IPS-18c (cell line): Measurements from ENCODE around the gene CARD19.

Experiments
- H3K4me3 ChIP-seq: 2 replicates; pipeline ENCODE4 v1.7.0; 2013; ENCODE audit warnings: low read depth, mild to moderate bottlenecking, low read length, moderate library complexity; ENCODE audit not compliant: insufficient read depth
- H3K9me3 ChIP-seq: one replicate; pipeline ENCODE4 v1.6.1; 2013; ENCODE audit warnings: mild to moderate bottlenecking, low read length, moderate library complexity; ENCODE audit not compliant: control insufficient read depth, insufficient read depth

The CARD19 gene

GRCh38 chr9:93082841-93083411 is 13.1 kb upstream of the CARD19 start:
- Histone ChIP-seq H3K4me3 (no peak overlapping the region), H3K9me3 (no peaks in the 10 kb centered on the region)

DNA sequence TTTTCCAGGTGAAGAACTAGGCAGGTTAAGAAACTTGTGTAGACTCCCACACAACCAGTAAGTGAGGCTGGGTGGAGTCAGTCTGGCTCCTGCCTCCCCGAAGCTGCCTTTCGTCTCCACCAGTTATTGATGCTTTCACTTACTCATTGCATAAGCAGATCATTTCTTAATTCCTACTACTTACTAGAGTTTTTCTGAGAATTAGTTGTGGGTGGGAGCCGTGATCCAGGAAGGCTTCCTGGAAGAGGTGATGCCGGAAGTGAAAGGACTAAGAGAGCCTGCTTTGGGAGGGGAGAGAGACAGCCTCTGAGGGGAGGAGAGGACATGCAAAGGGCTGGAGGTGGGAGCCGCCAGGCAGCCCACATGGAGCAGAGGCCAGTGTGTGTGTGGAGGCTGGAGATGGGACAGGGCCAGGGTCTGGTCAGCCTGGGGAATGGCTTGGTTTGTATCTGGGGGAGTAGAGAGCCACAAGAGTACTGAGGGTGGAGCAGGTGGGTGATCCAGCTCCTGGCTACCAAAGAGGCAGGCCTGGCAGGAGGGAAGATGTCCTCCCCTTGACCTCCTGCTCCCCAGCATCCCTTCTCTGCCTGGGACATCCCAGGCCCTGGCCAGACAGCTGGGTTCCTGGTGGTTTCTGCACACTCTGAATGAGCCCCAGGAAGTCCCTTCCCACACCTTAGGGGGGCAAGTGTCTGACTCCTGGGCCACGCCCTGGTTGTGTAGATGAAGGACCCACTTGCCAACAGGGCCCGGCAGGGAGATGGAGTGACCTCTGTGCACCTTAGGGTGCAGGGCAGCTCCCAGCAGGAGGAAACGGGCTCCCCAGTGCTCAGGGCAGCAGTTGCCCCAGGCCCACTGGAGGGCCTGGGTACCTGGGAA is 12.2 kb upstream of the CARD19 start:
- Histone ChIP-seq H3K9me3 (no peaks in the 10 kb centered on the region), H3K4me3 (no peak overlapping the region)

GRCh38 chr9:93084471-93084881 is 11.5 kb upstream of the CARD19 start:
- no peaks in the 10 kb centered on the region for H3K9me3 ChIP-seq

DNA sequence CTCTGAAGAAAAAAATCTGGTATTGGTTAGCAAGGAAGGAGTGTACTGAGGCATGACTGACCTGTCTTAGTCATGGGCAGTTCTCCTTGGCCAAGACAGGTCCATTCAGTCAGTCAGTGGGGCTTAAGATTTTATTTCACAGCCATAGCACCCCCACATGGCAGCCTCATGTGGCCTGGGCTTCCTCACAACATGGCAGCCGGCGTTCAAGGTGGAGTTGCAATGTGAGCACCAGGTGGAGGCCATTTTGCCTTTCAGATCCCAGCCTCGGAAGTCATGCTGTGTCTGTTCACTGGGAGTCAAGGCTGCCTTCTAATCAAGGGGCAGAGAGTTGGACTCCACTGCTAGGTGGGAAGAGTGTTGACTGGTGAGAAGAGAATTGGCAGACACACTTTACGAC is 10.3 kb upstream of the CARD19 start:
- no peaks in the 10 kb centered on the region for H3K9me3 ChIP-seq
- no peak overlapping the region for H3K4me3 ChIP-seq

More at GRCh38 chr9:93084471-93084881, 11.5 kb upstream of the CARD19 start:
- no peak overlapping the region for H3K4me3 ChIP-seq

- H3K4me3 ChIP-seq, result no peak overlapping the region
Measured at GRCh38 chr9:93086447-93087224, 9.4 kb upstream of the CARD19 start.

DNA sequence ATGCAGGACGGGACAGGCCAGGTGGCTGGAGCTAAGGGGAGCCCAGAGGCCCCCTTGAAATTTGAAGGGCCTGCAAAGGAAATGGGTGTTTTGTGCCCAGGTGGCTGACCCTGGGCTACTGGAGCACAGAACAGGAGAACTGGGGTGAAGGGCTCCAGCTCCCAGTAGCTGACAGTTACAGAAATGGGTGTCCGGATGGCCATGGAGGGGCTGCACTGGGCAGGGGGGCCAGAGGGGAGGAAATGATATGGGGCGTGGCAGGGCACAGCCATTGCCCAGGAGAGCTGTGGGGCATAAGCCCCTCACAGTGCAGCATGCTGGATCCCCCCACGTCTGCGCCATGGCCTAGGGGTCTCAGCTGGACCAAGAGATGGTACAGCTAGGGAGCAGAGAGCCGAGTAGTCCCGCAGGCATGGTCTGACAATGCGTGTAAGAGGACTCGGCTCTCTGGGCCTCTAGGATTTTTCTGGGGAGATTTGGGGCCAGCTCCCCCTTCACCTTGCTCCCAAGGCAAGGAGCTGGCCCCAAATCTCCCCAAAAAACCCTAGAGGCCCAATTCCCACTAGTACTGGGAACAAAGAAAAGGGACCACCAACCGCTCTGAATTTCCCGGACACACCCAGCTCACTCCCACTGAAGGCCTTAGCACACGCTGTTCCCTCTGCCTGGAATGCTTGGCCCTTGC is 7.9 kb upstream of the CARD19 start:
- Histone ChIP-seq H3K4me3 (no peak overlapping the region), H3K9me3 (no peaks in the 10 kb centered on the region)

More at GRCh38 chr9:93086447-93087224, 9.4 kb upstream of the CARD19 start:
- H3K9me3 ChIP-seq, result no peaks in the 10 kb centered on the region

- H3K9me3 ChIP-seq, result no peaks in the 10 kb centered on the region
- no peak overlapping the region for H3K4me3 ChIP-seq
Measured at GRCh38 chr9:93088656-93089015, 7.4 kb upstream of the CARD19 start.

- Histone ChIP-seq H3K4me3 (no peak overlapping the region), H3K9me3 (no peaks in the 10 kb centered on the region)
Measured at GRCh38 chr9:93089024-93089423, 7.0 kb upstream of the CARD19 start.

GRCh38 chr9:93089481-93089991 is 6.5 kb upstream of the CARD19 start:
- no peak overlapping the region for H3K4me3 ChIP-seq

DNA sequence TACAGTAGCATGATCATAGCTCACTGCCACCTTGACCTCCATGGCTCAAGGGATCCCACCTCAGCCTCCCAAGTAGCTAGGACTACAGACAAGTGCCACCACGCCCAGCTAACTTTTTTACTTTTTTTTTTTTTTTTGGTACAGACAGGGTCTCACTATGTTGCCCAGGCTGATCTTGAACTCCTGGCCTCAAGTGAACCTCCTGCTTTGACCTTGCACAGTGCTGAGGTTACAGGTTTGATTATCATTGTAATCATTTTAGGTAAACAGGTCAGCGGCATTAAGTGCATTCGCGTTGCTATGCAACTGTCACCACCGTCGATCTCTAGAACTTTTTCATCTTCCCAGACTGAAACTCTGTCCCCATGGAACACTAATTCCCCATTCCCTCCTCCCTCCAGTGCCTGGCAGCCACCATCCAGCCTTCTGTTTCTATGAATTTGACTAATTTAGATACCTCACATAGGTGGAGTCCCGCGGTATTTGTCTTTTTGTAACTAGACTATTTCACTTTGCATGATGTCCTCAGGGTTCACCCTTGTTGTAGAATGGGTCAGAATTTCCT is 5.8 kb upstream of the CARD19 start:
- H3K4me3 ChIP-seq, result no peak overlapping the region
- H3K9me3 ChIP-seq, result no peaks in the 10 kb centered on the region

More at GRCh38 chr9:93089481-93089991, 6.5 kb upstream of the CARD19 start:
- H3K9me3 ChIP-seq, result no peaks in the 10 kb centered on the region

DNA sequence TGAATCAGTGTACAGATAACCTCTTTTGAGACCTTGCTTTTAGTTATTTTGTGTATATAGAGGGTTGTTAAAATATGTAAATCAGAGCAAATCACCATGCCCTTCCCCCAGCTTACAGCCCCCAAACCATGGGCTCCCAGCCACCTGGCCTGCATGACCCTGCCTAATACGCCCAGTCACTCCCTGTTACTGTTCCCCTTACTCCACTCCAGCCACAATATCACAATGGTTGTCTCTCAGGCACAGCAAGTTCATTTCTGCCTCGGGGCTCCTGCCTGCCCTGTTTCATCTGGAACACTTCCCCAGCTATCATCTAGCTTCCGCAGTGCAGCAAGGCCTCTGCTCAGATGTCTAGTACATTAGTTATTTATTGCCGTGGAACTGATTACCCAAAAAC is 5.0 kb upstream of the CARD19 start:
- no peak overlapping the region for H3K4me3 ChIP-seq
- H3K9me3 ChIP-seq, result no peaks in the 10 kb centered on the region

GRCh38 chr9:93091453-93092081 is 4.5 kb upstream of the CARD19 start:
- Histone ChIP-seq H3K4me3 (no peak overlapping the region), H3K9me3 (no peaks in the 10 kb centered on the region)

DNA sequence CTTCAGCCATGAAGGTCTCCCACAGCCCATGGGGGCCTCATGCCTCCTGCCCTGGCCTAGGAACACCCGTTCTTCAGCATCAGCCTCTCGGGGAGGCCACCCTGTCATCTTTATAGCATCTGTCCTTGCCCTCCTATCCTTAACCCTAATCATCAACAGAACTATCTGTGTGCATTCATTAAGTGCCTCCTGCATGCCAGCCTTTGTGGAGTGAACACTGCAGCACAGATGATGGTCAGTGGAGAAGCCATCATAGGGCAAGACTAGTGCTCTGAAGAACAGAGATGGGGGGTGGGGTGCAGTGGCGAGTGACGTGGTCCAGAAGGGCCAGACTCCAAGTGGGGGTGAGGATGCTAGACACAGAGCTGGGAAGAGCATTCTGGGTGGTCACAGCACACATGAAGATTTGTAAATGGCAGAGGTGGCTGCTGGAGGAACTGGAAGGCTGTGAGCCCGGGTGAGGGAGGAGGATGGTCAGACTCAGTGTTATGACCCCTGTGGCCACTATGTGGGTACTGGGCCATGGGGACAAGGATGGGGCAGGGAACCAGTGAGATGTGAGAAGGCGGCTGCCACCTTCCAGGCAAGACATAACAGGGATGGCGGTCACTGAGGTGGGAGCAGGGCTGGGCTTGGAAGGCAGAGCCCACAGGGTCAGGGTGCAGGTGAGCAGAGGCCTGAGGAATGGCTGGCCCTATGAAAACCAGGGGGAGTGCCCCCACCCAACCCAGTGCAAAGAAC is 3.6 kb upstream of the CARD19 start:
- Histone ChIP-seq H3K4me3 (no peak overlapping the region), H3K9me3 (no peaks in the 10 kb centered on the region)

DNA sequence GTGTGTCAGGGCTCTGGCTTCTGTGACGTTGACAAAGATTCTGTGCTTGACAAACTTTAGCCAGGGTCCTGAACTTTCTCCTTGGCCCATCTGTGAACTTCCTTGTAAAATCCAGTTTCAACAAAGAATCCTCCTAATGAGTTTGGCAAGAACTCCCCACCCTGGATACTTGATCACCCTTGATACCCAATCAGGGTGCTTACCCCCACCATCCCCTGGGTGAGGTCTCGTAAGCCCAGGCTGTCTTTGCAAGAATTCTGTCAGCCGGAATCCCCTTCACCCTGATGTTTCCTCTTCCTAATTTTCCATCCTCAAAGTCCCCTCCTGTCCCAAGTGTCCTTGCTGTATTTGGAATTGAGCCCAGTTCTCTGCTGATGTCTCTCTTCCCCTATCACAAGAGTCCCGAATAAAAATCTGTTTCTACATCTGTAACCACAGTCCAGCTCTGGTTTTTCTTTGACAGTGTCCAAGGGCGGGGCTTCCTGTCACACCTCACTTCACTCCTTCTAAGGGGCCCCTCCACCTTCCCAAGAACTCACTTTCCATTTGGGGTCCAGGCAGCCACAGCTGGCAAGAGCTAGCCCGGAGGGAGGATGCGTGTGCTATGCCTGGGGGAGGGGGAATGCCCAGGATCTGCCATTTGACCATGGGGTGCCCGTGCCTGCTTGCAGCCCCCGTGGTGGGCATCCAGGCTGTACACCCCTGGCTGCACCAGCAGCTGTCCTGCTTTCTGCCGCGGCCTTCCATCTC is 2.7 kb upstream of the CARD19 start:
- no peak overlapping the region for H3K4me3 ChIP-seq
- no peaks in the 10 kb centered on the region for H3K9me3 ChIP-seq

DNA sequence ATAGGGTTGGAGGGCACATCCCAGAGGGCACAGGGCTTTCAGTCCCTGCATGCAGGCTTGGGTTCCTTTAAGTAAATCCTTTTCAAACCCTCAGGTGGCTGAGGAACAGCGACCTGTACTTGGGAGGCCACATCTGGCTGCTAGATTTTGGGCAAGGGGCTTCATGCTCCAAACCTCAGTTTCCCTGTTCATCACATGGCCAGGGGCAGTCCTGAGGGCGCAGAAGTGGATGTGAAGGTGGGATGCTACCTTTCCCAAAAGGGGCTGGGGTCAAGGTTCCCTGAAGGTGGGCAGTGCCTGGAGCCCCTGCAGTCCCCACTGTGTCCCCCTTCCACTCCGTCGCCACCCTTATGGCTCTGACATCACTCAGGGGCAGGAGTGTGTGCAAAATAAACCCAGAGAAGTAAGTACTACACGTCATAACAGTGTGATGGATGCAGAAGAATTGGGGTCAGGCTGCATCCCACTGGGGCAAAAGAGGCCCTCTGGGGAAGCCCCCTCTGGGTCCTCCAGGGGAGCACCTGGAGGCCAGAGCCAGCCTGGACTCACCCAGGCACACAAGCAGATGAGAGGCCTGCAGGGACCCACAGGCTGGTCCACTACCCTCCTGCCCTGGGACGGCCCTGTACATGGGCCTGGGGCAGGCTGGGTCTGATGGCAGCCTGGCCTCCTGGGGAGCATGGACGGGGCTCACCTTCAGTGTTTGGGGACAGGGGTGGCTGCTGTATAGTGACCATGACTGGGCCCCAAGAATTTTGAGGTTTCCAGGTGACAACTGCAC is 1.9 kb upstream of the CARD19 start:
- H3K9me3 ChIP-seq, result peaks cover 2% of the 10 kb centered on the region
- no peak overlapping the region for H3K4me3 ChIP-seq
